Astrocyte of the spinal cord (primary cell): ENCODE data around the gene ABCC3.

Source experiments
- DNase-seq: peaks from one replicate; pipeline ENCODE4 v3.0.0; 2011; ENCODE audit warnings: low read depth, low spot score
- H3K4me3 ChIP-seq: 2 replicates; pipeline ENCODE4 v1.5.1; 2011; ENCODE audit warnings: low read depth, mild to moderate bottlenecking, low read length, moderate library complexity
- in situ Hi-C: cut with HindIII; loops from 2 replicates; pipeline ENCODE4 v1.10.0; 2017; ENCODE audit warnings: low sequenced_read_pairs
- TF ChIP-seq, protein P1 (sequence below): IDR thresholded peaks from 2 replicates; pipeline ENCODE4 v1.5.1; 2012; ENCODE audit warnings: low read depth, mild to moderate bottlenecking, low read length, inconsistent platforms

ABCC3 gene

DNA sequence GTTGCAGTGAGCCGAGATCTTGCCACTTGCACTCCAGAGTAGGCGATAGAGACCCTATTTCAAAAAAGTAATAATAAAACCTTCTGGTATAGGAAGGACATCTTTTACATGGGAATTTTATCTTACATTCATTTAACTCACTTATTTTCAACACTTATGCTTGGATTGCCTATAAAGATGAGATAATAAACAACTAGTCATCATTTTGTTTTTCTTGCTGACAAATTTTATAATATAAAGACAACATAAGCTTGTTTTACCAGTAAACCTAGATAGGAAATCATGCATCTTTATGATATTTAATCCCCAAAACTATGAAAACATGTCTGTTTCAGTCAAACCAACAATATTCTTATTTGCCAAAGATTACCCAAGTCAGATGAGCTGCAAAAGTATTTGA lies 17.0 kb downstream of the ABCC3 start:
- in situ Hi-C loops, result no loop called here
- DNase-seq, result no peak
- TF ChIP-seq, protein P1, sequence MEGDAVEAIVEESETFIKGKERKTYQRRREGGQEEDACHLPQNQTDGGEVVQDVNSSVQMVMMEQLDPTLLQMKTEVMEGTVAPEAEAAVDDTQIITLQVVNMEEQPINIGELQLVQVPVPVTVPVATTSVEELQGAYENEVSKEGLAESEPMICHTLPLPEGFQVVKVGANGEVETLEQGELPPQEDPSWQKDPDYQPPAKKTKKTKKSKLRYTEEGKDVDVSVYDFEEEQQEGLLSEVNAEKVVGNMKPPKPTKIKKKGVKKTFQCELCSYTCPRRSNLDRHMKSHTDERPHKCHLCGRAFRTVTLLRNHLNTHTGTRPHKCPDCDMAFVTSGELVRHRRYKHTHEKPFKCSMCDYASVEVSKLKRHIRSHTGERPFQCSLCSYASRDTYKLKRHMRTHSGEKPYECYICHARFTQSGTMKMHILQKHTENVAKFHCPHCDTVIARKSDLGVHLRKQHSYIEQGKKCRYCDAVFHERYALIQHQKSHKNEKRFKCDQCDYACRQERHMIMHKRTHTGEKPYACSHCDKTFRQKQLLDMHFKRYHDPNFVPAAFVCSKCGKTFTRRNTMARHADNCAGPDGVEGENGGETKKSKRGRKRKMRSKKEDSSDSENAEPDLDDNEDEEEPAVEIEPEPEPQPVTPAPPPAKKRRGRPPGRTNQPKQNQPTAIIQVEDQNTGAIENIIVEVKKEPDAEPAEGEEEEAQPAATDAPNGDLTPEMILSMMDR, result no peak

DNA sequence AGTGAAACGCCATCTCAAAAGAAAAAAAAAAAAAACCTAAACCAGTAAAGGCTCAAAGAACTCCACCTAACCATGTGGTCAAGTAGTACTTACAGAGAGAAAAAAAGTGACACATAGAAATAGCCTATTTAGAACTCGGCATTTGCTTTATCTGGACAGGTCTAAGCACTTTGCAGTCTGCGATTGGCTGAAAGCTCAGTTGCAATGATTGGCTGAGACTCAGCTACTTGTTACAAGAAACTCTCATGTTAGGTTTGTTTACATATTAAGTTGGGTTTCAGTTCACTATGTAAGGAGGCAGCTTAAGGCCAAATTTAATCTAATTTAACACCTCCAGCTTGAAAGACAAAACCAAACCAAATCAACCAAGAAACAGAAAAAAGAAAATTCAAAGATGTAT lies 19.1 kb downstream of the ABCC3 start:
- no peak for DNase-seq
- in situ Hi-C loops, result no loop called here
- H3K4me3 ChIP-seq, result no peak overlapping the region
- TF ChIP-seq, protein P1, result no peak

More for the DNA sequence above, 17.0 kb downstream of the ABCC3 start:
- no peak overlapping the region for H3K4me3 ChIP-seq

DNA sequence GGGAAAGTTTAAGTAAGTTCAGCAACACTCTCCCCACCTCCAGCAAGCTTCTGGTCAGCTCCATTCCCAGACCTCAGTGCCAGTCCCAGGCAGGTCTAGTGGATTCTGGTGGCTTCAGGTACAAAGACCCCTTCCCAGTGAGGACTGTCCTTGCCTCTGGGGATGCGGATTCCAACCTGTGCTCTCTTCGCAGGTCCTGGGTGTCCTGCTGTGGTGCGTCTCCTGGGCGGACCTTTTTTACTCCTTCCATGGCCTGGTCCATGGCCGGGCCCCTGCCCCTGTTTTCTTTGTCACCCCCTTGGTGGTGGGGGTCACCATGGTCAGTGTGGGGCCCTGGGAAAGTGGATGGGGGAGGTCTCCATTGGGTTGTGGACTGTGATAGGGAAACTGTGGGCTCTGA lies 21.8 kb downstream of the ABCC3 start:
- no peak for DNase-seq
- in situ Hi-C loops, result no loop called here
- TF ChIP-seq, protein P1, result no peak
- H3K4me3 ChIP-seq, result no peak overlapping the region

- in situ Hi-C loops, result no loop called here
- DNase-seq, result no peak
- H3K4me3 ChIP-seq, result no peak overlapping the region
- TF ChIP-seq, protein P1, result no peak
Observed at GRCh38 chr17:50657054-50657453, 22.4 kb downstream of the ABCC3 start.

DNA sequence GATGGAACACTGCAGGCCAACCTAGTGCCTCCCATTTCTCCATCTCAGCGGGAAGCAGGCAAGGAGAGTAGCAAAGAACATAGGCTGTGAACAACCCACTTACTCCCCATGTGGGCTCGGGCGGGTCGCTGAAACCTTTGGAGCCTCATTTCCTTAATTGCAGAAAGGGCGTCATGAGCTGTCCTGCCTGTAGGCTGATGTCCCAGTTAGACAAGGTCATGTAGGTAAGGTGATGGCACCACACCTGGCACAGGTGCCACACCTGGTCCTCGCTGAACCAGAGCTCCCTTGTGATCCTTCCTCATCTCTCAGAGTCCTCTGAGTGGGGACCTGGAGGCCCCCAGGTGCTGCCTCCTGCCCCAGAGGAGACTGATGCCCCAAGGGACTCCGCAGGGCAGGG lies 22.9 kb downstream of the ABCC3 start:
- no peak for DNase-seq
- in situ Hi-C loops, result no loop called here
- TF ChIP-seq, protein P1, result no peak
- H3K4me3 ChIP-seq, result no peak overlapping the region

DNA sequence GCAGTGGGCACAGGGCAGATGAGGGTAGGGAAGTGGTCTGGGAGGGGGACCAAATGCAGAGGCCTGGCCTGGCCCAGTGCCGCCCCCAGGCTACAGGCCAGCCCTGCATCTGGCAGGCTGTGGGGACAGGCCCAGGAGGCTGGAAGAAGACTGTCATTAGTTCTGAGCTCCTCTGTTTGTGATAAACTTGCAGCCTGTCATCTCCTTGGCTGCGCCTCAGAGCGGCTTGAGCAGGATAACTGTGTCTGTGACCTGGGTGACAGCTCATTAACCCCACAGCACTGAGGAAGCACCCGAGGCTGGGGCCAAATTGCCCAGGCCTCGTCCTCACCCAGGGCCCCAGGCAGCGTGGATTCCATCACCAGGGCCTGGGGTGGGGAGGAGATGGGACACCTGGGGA lies 23.9 kb downstream of the ABCC3 start:
- H3K4me3 ChIP-seq, result no peak overlapping the region
- DNase-seq, result no peak
- TF ChIP-seq, protein P1, result no peak
- in situ Hi-C loops, result no loop called here

- H3K4me3 ChIP-seq, result no peak overlapping the region
- no peak for DNase-seq
- in situ Hi-C loops, result no loop called here
- TF ChIP-seq, protein P1, result no peak
Observed at GRCh38 chr17:50659179-50659578, 24.5 kb downstream of the ABCC3 start.
